Measurements from ENCODE around the gene FPR1.

Gene FPR1

GRCh38 chr19:51722492-51722891 is 29.2 kb downstream of the FPR1 start:
- Histone ChIP-seq H3K27ac (ENCODE audit: low read depth, low read length, poor library complexity, severe bottlenecking) (no peak overlapping the region), H3K27me3 (ENCODE audit: insufficient read depth, low read length) (no peaks in the 10 kb centered on the region), H3K4me1 (ENCODE audit: insufficient read depth, low read length, severe bottlenecking) (no peaks in the 10 kb centered on the region), H3K4me2 (ENCODE audit: low read length) (no peak overlapping the region), H4K20me1 (ENCODE audit: insufficient read depth, low read length) (no peaks in the 10 kb centered on the region), H3F3A (ENCODE audit: insufficient read depth, low read length) (no peaks in the 10 kb centered on the region), H3K79me2 (ENCODE audit: insufficient read depth, low read length) (no peaks in the 10 kb centered on the region), H3K4me3 (ENCODE audit: low read depth, low read length, poor library complexity, severe bottlenecking) (no peak overlapping the region), H2AFZ (ENCODE audit: low read length) (no peak overlapping the region), H3K9ac (ENCODE audit: low read length) (no peak overlapping the region), H3K36me3 (ENCODE audit: insufficient read depth, low read length) (no peaks in the 10 kb centered on the region), H3K9me3 (ENCODE audit: low read length) (no peaks in the 10 kb centered on the region), H3K9me2 (ENCODE audit: low read depth, low read length) (no peaks in the 10 kb centered on the region)
- TF ChIP-seq CTCF (IDR thresholded peaks at IDR 0.05; ENCODE audit: low read length), result no peak
- TF ChIP-seq EZH2 (IDR thresholded peaks at IDR 0.05; ENCODE audit: borderline replicate concordance, low read length), result no peak

GRCh38 chr19:51721905-51722304 is 29.8 kb downstream of the FPR1 start:
- no peaks in the 10 kb centered on the region for H4K20me1 ChIP-seq (ENCODE audit: insufficient read depth, low read length)
- no peak overlapping the region for H3K27ac ChIP-seq (ENCODE audit: low read depth, low read length, poor library complexity, severe bottlenecking)
- H3K4me1 ChIP-seq (ENCODE audit: insufficient read depth, low read length, severe bottlenecking), result no peaks in the 10 kb centered on the region
- H3K9me2 ChIP-seq (ENCODE audit: low read depth, low read length), result no peaks in the 10 kb centered on the region
- TF ChIP-seq CTCF (IDR thresholded peaks at IDR 0.05; ENCODE audit: low read length) (no peak), EZH2 (IDR thresholded peaks at IDR 0.05; ENCODE audit: borderline replicate concordance, low read length) (no peak)
- H3K27me3 ChIP-seq (ENCODE audit: insufficient read depth, low read length), result no peaks in the 10 kb centered on the region
- no peak overlapping the region for H3K9ac ChIP-seq (ENCODE audit: low read length)
- no peaks in the 10 kb centered on the region for H3K9me3 ChIP-seq (ENCODE audit: low read length)
- no peaks in the 10 kb centered on the region for H3K36me3 ChIP-seq (ENCODE audit: insufficient read depth, low read length)
- no peak overlapping the region for H2AFZ ChIP-seq (ENCODE audit: low read length)
- H3F3A ChIP-seq (ENCODE audit: insufficient read depth, low read length), result no peaks in the 10 kb centered on the region
- H3K4me3 ChIP-seq (ENCODE audit: low read depth, low read length, poor library complexity, severe bottlenecking), result no peak overlapping the region
- no peaks in the 10 kb centered on the region for H3K79me2 ChIP-seq (ENCODE audit: insufficient read depth, low read length)
- no peak overlapping the region for H3K4me2 ChIP-seq (ENCODE audit: low read length)

GRCh38 chr19:51719251-51719988 is 32.3 kb downstream of the FPR1 start:
- no peak for TF ChIP-seq CTCF (IDR thresholded peaks at IDR 0.05; ENCODE audit: low read length)
- TF ChIP-seq EZH2 (IDR thresholded peaks at IDR 0.05; ENCODE audit: borderline replicate concordance, low read length), result no peak
- H3K9ac ChIP-seq (ENCODE audit: low read length), result no peak overlapping the region
- no peak overlapping the region for H3K4me2 ChIP-seq (ENCODE audit: low read length)
- no peaks in the 10 kb centered on the region for H3K27me3 ChIP-seq (ENCODE audit: insufficient read depth, low read length)
- no peaks in the 10 kb centered on the region for H3K9me2 ChIP-seq (ENCODE audit: low read depth, low read length)
- H4K20me1 ChIP-seq (ENCODE audit: insufficient read depth, low read length), result no peaks in the 10 kb centered on the region
- no peak overlapping the region for H3K4me3 ChIP-seq (ENCODE audit: low read depth, low read length, poor library complexity, severe bottlenecking)
- H3K27ac ChIP-seq (ENCODE audit: low read depth, low read length, poor library complexity, severe bottlenecking), result no peak overlapping the region
- H3K4me1 ChIP-seq (ENCODE audit: insufficient read depth, low read length, severe bottlenecking), result no peaks in the 10 kb centered on the region
- no peaks in the 10 kb centered on the region for H3K9me3 ChIP-seq (ENCODE audit: low read length)
- H3K36me3 ChIP-seq (ENCODE audit: insufficient read depth, low read length), result no peaks in the 10 kb centered on the region
- H2AFZ ChIP-seq (ENCODE audit: low read length), result no peak overlapping the region
- H3F3A ChIP-seq (ENCODE audit: insufficient read depth, low read length), result no peaks in the 10 kb centered on the region
- no peaks in the 10 kb centered on the region for H3K79me2 ChIP-seq (ENCODE audit: insufficient read depth, low read length)
